HEK293 (cell line): ENCODE measurements around the gene TEAD3.
A peak's percentile ranks its signal among the peaks of the same experiment; 100 is the strongest.

Source experiments
- CTCF ChIA-PET: fragments of 350-600 bp; formaldehyde crosslinking; extraction: SDS; loops from one replicate; lab custom pipeline; 2021; ENCODE audit warnings: antibody characterized with exemption; lab: Yijun Ruan, JAX
- POLR2A ChIA-PET: fragments of 300-600 bp; formaldehyde crosslinking; extraction: SDS; loops from one replicate; lab custom pipeline; 2020; ENCODE audit warnings: antibody characterized with exemption, inconsistent platforms; lab: Yijun Ruan, JAX
- H3K27ac ChIP-seq: fragments of 200-500 bp; sonication (Bioruptor generic); 2 replicates; pipeline ENCODE4 v1.5.1; 2014; ENCODE audit warnings: low read depth, low read length, control low read depth, inconsistent platforms; ENCODE audit errors: extremely low read depth
- H3K36me3 ChIP-seq, 2 experiments: fragments of 200-500 bp in 1 of 2; sonication (Bioruptor generic) in 1 of 2; 1 replicate in 1 of 2; 2 replicates in 1 of 2; pipeline ENCODE4 v1.5.1; 2014 to 2017; ENCODE audit warnings: inconsistent platforms in 2 of 2, low read length in 2 of 2; ENCODE audit not compliant: control insufficient read depth in 2 of 2, insufficient read depth in 1 of 2
- H3K4me1 ChIP-seq: fragments of 200-500 bp; sonication (Bioruptor generic); 2 replicates; pipeline ENCODE4 v1.5.1; 2014; ENCODE audit warnings: mild to moderate bottlenecking, low read length, inconsistent platforms; ENCODE audit not compliant: control insufficient read depth, insufficient read depth
- H3K4me3 ChIP-seq: 2 replicates; pipeline ENCODE4 v1.5.1; 2011; ENCODE audit warnings: low read depth, mild to moderate bottlenecking, control low read depth, low read length, moderate library complexity
- H3K9me3 ChIP-seq: fragments of 200-500 bp; sonication (Bioruptor generic); 2 replicates; pipeline ENCODE4 v1.5.1; 2014; ENCODE audit warnings: low read depth, low read length, inconsistent platforms; ENCODE audit not compliant: control insufficient read depth, insufficient read depth
- BCL11B ChIP-seq: fragments of 450-650 bp; formaldehyde crosslinking; IDR thresholded peaks from 2 replicates; pipeline ENCODE4 v1.5.1; 2016; ENCODE audit warnings: low read depth, missing biosample characterization, missing genetic modification characterization
- FEZF1 ChIP-seq: fragments of 450-650 bp; formaldehyde crosslinking; IDR thresholded peaks from 2 replicates; pipeline ENCODE4 v1.5.1; 2016; ENCODE audit warnings: missing biosample characterization, missing genetic modification characterization
- GLIS1 ChIP-seq: fragments of 450-650 bp; formaldehyde crosslinking; IDR thresholded peaks from 2 replicates; pipeline ENCODE4 v1.5.1; 2016; ENCODE audit warnings: missing biosample characterization, missing genetic modification characterization
- GLIS2 ChIP-seq: fragments of 450-650 bp; formaldehyde crosslinking; IDR thresholded peaks from 2 replicates; pipeline ENCODE4 v1.5.1; 2016; ENCODE audit warnings: missing biosample characterization, missing genetic modification characterization
- HOXD13 ChIP-seq: sonication (generic); formaldehyde crosslinking; IDR thresholded peaks from 2 replicates; pipeline ENCODE4 v1.8.0; 2022; ENCODE audit warnings: missing genetic modification reagents, borderline replicate concordance
- SP2 ChIP-seq: fragments of 450-650 bp; formaldehyde crosslinking; IDR thresholded peaks from 2 replicates; pipeline ENCODE4 v1.5.1; 2016; ENCODE audit warnings: missing biosample characterization, missing genetic modification characterization
- SP7 ChIP-seq: fragments of 450-650 bp; formaldehyde crosslinking; IDR thresholded peaks from 2 replicates; pipeline ENCODE4 v1.5.1; 2016; ENCODE audit warnings: missing biosample characterization, missing genetic modification characterization
- YY1 ChIP-seq: fragments of 450-650 bp; formaldehyde crosslinking; IDR thresholded peaks from 2 replicates; pipeline ENCODE4 v1.5.1; 2018; ENCODE audit warnings: missing biosample characterization, missing genetic modification characterization
- YY2 ChIP-seq: fragments of 450-650 bp; formaldehyde crosslinking; IDR thresholded peaks from 2 replicates; pipeline ENCODE4 v1.5.1; 2016; ENCODE audit warnings: missing biosample characterization, missing genetic modification characterization
- ZBTB20 ChIP-seq: fragments of 450-650 bp; formaldehyde crosslinking; IDR thresholded peaks from 2 replicates; pipeline ENCODE4 v1.5.1; 2016; ENCODE audit warnings: missing biosample characterization, missing genetic modification characterization
- ZFP3 ChIP-seq: fragments of 450-650 bp; formaldehyde crosslinking; IDR thresholded peaks from 2 replicates; pipeline ENCODE4 v1.5.1; 2016; ENCODE audit warnings: low read depth, missing biosample characterization, missing genetic modification characterization
- ZNF138 ChIP-seq: fragments of 450-650 bp; formaldehyde crosslinking; IDR thresholded peaks from 2 replicates; pipeline ENCODE4 v1.5.1; 2016; ENCODE audit warnings: missing biosample characterization, missing genetic modification characterization, borderline replicate concordance
- ZNF202 ChIP-seq: fragments of 450-650 bp; formaldehyde crosslinking; IDR thresholded peaks from 2 replicates; pipeline ENCODE4 v1.5.1; 2016; ENCODE audit warnings: missing biosample characterization, missing genetic modification characterization, borderline replicate concordance
- ZNF239 ChIP-seq: fragments of 450-650 bp; formaldehyde crosslinking; IDR thresholded peaks from 2 replicates; pipeline ENCODE4 v1.5.1; 2016; ENCODE audit warnings: missing biosample characterization, missing genetic modification characterization
- ZNF341 ChIP-seq: fragments of 450-650 bp; formaldehyde crosslinking; IDR thresholded peaks from 2 replicates; pipeline ENCODE4; 2016; ENCODE audit warnings: low read depth, missing biosample characterization, missing genetic modification characterization
- ZNF350 ChIP-seq: fragments of 450-650 bp; formaldehyde crosslinking; IDR thresholded peaks from 2 replicates; pipeline ENCODE4 v1.5.0; 2017; ENCODE audit warnings: missing biosample characterization, mild to moderate bottlenecking, missing genetic modification characterization
- ZNF394 ChIP-seq: fragments of 450-650 bp; formaldehyde crosslinking; IDR thresholded peaks from 2 replicates; pipeline ENCODE4 v1.5.1; 2016; ENCODE audit warnings: missing biosample characterization, missing genetic modification characterization, mild to moderate bottlenecking, moderate library complexity, borderline replicate concordance
- ZNF433 ChIP-seq: fragments of 450-650 bp; formaldehyde crosslinking; IDR thresholded peaks from 2 replicates; pipeline ENCODE4 v1.5.1; 2016; ENCODE audit warnings: missing biosample characterization, missing genetic modification characterization, low read depth
- ZNF555 ChIP-seq: fragments of 450-650 bp; formaldehyde crosslinking; conservative IDR thresholded peaks from 2 replicates; pipeline ENCODE4 v1.5.1; 2017; ENCODE audit warnings: missing biosample characterization, mild to moderate bottlenecking, missing genetic modification characterization, inconsistent platforms
- ZNF610 ChIP-seq: fragments of 450-650 bp; formaldehyde crosslinking; IDR thresholded peaks from 2 replicates; pipeline ENCODE4 v1.5.1; 2016; ENCODE audit warnings: missing biosample characterization, missing genetic modification characterization, borderline replicate concordance
- ZNF777 ChIP-seq: fragments of 450-650 bp; formaldehyde crosslinking; IDR thresholded peaks from 2 replicates; pipeline ENCODE4 v1.5.1; 2017; ENCODE audit warnings: missing biosample characterization, missing genetic modification characterization, borderline replicate concordance
- ZNF837 ChIP-seq: fragments of 450-650 bp; formaldehyde crosslinking; IDR thresholded peaks from 2 replicates; pipeline ENCODE4 v1.5.1; 2016; ENCODE audit warnings: missing biosample characterization, missing genetic modification characterization
- ZSCAN23 ChIP-seq: fragments of 450-650 bp; formaldehyde crosslinking; IDR thresholded peaks from 2 replicates; pipeline ENCODE4 v1.5.1; 2016; ENCODE audit warnings: missing biosample characterization, missing genetic modification characterization
- TF ChIP-seq, protein P1 (sequence below): fragments of 450-650 bp; formaldehyde crosslinking; IDR thresholded peaks from 2 replicates; pipeline ENCODE4 v1.5.1; 2016; ENCODE audit warnings: missing biosample characterization, missing genetic modification characterization
- TF ChIP-seq, protein P2 (sequence below): fragments of 450-650 bp; formaldehyde crosslinking; IDR thresholded peaks from 2 replicates; pipeline ENCODE4 v1.5.1; 2016; ENCODE audit warnings: missing biosample characterization, missing genetic modification characterization
- TF ChIP-seq, protein P3 (sequence below): fragments of 450-650 bp; formaldehyde crosslinking; conservative IDR thresholded peaks from 2 replicates; pipeline ENCODE4 v1.5.1; 2016; ENCODE audit warnings: low read depth, missing biosample characterization, missing genetic modification characterization
- TF ChIP-seq, protein P4 (sequence below): fragments of 450-650 bp; formaldehyde crosslinking; IDR thresholded peaks from 2 replicates; pipeline ENCODE4 v1.5.1; 2016; ENCODE audit warnings: missing biosample characterization, missing genetic modification characterization, borderline replicate concordance

Gene TEAD3

DNA sequence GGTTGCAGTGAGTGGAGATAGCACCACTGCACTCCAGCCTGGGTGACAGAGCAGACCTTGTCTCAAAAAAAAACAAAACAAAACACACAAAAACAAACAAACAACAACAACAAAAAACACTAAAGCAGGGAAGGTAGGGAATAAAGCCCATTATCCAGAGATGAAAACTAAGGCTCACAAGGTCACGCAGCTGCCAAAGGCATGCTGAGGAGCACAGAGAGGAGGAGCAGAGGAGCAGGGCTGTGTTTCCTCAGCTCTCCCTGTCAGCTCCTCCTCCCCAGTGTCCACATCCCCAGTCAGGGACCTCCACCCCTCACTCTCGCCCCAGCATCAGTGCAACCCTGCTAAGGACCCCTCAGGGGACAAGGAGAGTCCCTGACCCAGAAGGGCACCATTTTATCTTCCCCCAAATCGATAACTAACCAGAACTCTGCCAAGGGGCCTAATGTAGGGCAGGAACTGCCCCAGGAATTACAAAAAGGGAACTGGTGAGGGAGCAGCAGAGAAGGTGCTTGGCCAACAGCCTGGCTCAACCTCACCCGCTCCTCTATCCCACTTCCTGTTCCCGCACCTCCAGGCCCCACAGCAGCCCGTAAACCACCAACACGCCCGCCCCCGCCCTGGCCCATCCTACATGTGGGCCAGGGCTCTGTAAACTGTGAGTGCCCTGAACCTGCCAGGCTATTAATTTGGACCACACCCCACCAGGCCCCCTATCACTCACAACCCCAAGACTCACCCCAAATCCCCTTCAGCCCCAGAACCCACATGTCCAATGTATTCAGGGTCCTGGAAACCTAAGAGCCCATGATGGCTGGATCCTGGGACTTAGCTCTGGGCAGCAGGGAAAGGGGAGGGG is 9.0 kb downstream of the TEAD3 start (continued):
- TF ChIP-seq HOXD13 (no peak), ZSCAN23 (tag by site-specific recombination) (no peak), ZNF202 (no peak), ZNF394 (tag by site-specific recombination) (peak; percentile 63; the same call in 1 of the 2 replicates), ZNF555 (tag by site-specific recombination) (no peak), ZNF350 (tag by site-specific recombination) (no peak), YY1 (tag by site-specific recombination) (no peak), FEZF1 (tag by site-specific recombination) (no peak), ZNF433 (tag by site-specific recombination) (no peak), ZNF341 (tag by site-specific recombination) (peak; percentile 48), GLIS1 (tag by site-specific recombination) (no peak), ZNF777 (no peak), ZBTB20 (peak; percentile 81), GLIS2 (tag by site-specific recombination) (peak; percentile 61), YY2 (no peak), SP7 (tag by site-specific recombination) (peak; percentile 52)
- TF ChIP-seq, protein P1, sequence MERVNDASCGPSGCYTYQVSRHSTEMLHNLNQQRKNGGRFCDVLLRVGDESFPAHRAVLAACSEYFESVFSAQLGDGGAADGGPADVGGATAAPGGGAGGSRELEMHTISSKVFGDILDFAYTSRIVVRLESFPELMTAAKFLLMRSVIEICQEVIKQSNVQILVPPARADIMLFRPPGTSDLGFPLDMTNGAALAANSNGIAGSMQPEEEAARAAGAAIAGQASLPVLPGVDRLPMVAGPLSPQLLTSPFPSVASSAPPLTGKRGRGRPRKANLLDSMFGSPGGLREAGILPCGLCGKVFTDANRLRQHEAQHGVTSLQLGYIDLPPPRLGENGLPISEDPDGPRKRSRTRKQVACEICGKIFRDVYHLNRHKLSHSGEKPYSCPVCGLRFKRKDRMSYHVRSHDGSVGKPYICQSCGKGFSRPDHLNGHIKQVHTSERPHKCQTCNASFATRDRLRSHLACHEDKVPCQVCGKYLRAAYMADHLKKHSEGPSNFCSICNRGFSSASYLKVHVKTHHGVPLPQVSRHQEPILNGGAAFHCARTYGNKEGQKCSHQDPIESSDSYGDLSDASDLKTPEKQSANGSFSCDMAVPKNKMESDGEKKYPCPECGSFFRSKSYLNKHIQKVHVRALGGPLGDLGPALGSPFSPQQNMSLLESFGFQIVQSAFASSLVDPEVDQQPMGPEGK, result peak; percentile 7
- TF ChIP-seq, protein P2, sequence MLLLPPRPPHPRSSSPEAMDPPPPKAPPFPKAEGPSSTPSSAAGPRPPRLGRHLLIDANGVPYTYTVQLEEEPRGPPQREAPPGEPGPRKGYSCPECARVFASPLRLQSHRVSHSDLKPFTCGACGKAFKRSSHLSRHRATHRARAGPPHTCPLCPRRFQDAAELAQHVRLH, result peak; percentile 93
- TF ChIP-seq, protein P3, sequence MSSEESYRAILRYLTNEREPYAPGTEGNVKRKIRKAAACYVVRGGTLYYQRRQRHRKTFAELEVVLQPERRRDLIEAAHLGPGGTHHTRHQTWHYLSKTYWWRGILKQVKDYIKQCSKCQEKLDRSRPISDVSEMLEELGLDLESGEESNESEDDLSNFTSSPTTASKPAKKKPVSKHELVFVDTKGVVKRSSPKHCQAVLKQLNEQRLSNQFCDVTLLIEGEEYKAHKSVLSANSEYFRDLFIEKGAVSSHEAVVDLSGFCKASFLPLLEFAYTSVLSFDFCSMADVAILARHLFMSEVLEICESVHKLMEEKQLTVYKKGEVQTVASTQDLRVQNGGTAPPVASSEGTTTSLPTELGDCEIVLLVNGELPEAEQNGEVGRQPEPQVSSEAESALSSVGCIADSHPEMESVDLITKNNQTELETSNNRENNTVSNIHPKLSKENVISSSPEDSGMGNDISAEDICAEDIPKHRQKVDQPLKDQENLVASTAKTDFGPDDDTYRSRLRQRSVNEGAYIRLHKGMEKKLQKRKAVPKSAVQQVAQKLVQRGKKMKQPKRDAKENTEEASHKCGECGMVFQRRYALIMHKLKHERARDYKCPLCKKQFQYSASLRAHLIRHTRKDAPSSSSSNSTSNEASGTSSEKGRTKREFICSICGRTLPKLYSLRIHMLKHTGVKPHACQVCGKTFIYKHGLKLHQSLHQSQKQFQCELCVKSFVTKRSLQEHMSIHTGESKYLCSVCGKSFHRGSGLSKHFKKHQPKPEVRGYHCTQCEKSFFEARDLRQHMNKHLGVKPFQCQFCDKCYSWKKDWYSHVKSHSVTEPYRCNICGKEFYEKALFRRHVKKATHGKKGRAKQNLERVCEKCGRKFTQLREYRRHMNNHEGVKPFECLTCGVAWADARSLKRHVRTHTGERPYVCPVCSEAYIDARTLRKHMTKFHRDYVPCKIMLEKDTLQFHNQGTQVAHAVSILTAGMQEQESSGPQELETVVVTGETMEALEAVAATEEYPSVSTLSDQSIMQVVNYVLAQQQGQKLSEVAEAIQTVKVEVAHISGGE (tag by site-specific recombination), result peak; percentile 43

DNA sequence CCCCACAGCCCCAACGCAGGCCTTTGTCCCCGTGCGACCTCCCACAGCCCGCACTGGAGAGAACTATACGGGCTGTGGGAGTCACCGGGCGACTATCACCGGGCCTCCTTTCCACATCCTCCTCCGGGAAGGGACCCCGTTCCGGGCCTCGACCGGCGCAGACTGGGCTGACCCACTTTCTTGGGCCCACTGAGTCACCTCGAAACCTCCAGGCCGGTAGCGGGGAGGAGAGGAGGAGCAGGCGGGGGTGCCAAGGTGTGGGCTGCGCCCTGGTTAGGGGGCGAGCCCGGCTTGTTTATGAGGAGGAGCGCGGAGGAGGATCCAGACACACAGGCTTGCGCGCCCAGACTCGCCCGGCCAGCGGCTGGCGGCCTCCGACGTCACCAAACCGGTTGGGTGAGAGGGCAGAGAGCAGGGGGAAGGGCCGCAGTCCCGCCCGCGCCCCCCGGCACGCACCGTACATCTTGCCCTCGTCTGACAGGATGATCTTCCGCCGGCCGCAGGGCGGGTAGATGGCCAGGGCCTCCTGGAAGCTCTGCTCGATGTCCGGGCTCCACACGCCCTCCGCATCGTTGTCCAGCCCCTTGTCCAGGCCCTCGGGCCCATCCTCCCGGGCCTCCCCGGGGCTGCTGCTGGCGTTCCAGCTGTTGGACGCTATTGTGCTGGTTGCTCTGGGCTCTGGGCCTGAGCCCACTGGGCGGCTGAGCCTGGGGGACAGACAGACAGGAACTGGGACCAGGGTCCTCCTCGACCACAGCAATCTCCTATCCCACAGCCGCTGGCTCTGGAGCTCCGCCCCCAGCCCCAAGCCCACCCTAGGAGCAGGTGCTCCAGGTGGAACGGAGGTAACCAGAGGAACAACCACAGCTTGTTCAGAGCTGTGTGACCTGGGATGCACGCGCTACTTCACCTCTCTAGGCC is 10.6 kb downstream of the TEAD3 start:
- ChIA-PET POLR2A (interaction anchor here (0.6 to 15.4 kb wide), 5 partner anchors 8 to 164 kb away, joined by 3 to 198 read pairs (median 6); partner anchors contain the start of genes RPL10A and TEAD3), CTCF (interaction anchor here (0.6 to 1.3 kb wide), 7 partner anchors 9 to 145 kb away, joined by 3 to 8 read pairs (median 4); partner anchors contain the start of genes RPL10A and TEAD3)
- Histone ChIP-seq H3K9me3 (no peaks in the 10 kb centered on the region), H3K27ac (no peak overlapping the region), H3K4me3 (peak overlapping the region; percentile 26), H3K4me1 (peaks cover 15% of the 10 kb centered on the region), H3K36me3 (peaks cover 0 to 13% of the 10 kb centered on the region in 2 experiments; a peak in 1 of 3 replicates)
- TF ChIP-seq ZNF239 (tag by site-specific recombination), result no peak
- no peak for TF ChIP-seq ZNF138 (tag by site-specific recombination)
- no peak for TF ChIP-seq ZNF610 (tag by site-specific recombination)
- TF ChIP-seq, protein P4, sequence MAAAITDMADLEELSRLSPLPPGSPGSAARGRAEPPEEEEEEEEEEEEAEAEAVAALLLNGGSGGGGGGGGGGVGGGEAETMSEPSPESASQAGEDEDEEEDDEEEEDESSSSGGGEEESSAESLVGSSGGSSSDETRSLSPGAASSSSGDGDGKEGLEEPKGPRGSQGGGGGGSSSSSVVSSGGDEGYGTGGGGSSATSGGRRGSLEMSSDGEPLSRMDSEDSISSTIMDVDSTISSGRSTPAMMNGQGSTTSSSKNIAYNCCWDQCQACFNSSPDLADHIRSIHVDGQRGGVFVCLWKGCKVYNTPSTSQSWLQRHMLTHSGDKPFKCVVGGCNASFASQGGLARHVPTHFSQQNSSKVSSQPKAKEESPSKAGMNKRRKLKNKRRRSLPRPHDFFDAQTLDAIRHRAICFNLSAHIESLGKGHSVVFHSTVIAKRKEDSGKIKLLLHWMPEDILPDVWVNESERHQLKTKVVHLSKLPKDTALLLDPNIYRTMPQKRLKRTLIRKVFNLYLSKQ (tag by site-specific recombination), result no peak
- TF ChIP-seq BCL11B (tag by site-specific recombination), result no peak
- TF ChIP-seq SP2, result no peak
- TF ChIP-seq ZNF837 (tag by site-specific recombination), result no peak
- no peak for TF ChIP-seq ZFP3 (tag by site-specific recombination)
